WTC11 (cell line): ENCODE measurements around the gene SRSF10. TPM values are rescaled to one million over a fixed set of nuclear protein-coding genes. Genes with fewer than 3 reads are reported as not detected.

ENCODE experiments used
- CBFB ChIP-seq: sonication (generic); formaldehyde crosslinking; IDR thresholded peaks from 2 replicates; pipeline ENCODE4 v1.8.1; 2022; ENCODE audit warnings: mild to moderate bottlenecking, low read depth, missing genetic modification reagents
- E2F1 ChIP-seq: sonication (generic); formaldehyde crosslinking; IDR thresholded peaks from 2 replicates; pipeline ENCODE4 v1.8.0; 2022; ENCODE audit warnings: mild to moderate bottlenecking, missing genetic modification reagents
- E2F5 ChIP-seq: sonication (generic); formaldehyde crosslinking; IDR thresholded peaks from 2 replicates; pipeline ENCODE4 v1.8.1; 2022; ENCODE audit warnings: mild to moderate bottlenecking, moderate library complexity, missing genetic modification reagents
- ERG ChIP-seq: fragments of 250-450 bp; sonication (Bioruptor Pico); IDR thresholded peaks from 2 replicates; pipeline ENCODE4 v1.8.0; 2021; ENCODE audit warnings: mild to moderate bottlenecking
- FOXP4 ChIP-seq: sonication (generic); formaldehyde crosslinking; IDR thresholded peaks from 2 replicates; pipeline ENCODE4 v1.8.0; 2022; ENCODE audit warnings: mild to moderate bottlenecking, missing genetic modification reagents
- IRF1 ChIP-seq: sonication (generic); formaldehyde crosslinking; IDR thresholded peaks from 2 replicates; pipeline ENCODE4 v1.8.0; 2023; ENCODE audit warnings: missing genetic modification reagents
- MXD4 ChIP-seq: fragments of 250-450 bp; sonication (Bioruptor Pico); IDR thresholded peaks from 2 replicates; pipeline ENCODE4 v1.8.0; 2021; ENCODE audit warnings: mild to moderate bottlenecking, moderate library complexity, borderline replicate concordance
- NFYB ChIP-seq: sonication (generic); formaldehyde crosslinking; conservative IDR thresholded peaks from 2 replicates; pipeline ENCODE4 v1.8.0; 2022; ENCODE audit warnings: low read depth, missing genetic modification reagents
- PRRX2 ChIP-seq: fragments of 250-450 bp; sonication (Bioruptor Pico); IDR thresholded peaks from 2 replicates; pipeline ENCODE4 v1.8.0; 2021; ENCODE audit warnings: mild to moderate bottlenecking
- TCF7 ChIP-seq: sonication (generic); formaldehyde crosslinking; IDR thresholded peaks from 2 replicates; pipeline ENCODE4 v1.8.0; 2022; ENCODE audit warnings: mild to moderate bottlenecking, low read depth, missing genetic modification reagents, moderate library complexity
- TEAD1 ChIP-seq: sonication (generic); formaldehyde crosslinking; IDR thresholded peaks from 2 replicates; pipeline ENCODE4 v1.8.0; 2022; ENCODE audit warnings: mild to moderate bottlenecking, missing genetic modification reagents
- USF2 ChIP-seq: sonication (generic); formaldehyde crosslinking; IDR thresholded peaks from 2 replicates; pipeline ENCODE4 v1.8.1; 2023; ENCODE audit warnings: mild to moderate bottlenecking, missing genetic modification reagents, moderate library complexity
- ZNF425 ChIP-seq: fragments of 250-450 bp; sonication (Bioruptor Pico); conservative IDR thresholded peaks from 2 replicates; pipeline ENCODE4 v1.9.0; 2021; ENCODE audit warnings: mild to moderate bottlenecking
- ZNF512 ChIP-seq: sonication (generic); formaldehyde crosslinking; IDR thresholded peaks from 2 replicates; pipeline ENCODE4 v1.8.1; 2022; ENCODE audit warnings: missing genetic modification reagents, borderline replicate concordance
- total RNA-seq: library from RNA; stranded (reverse); gene quantifications from 3 replicates; pipeline ENCODE4 v1.2.3, GENCODE V29; 2021

The SRSF10 gene
- total RNA-seq, 1 experiment from 2014 or later = 163 TPM

- TF ChIP-seq ZNF512 (CRISPR knock-in tag) (no peak), ERG (CRISPR knock-in tag) (no peak), PRRX2 (CRISPR knock-in tag) (no peak), E2F5 (CRISPR knock-in tag) (peak; percentile 97), FOXP4 (CRISPR knock-in tag) (peak; percentile 53), NFYB (CRISPR knock-in tag) (no peak), CBFB (CRISPR knock-in tag) (no peak), IRF1 (peak; percentile 85), ZNF425 (CRISPR knock-in tag) (no peak), MXD4 (CRISPR knock-in tag) (no peak), USF2 (CRISPR knock-in tag) (no peak; the same call in 1 of the 2 replicates), TCF7 (CRISPR knock-in tag) (peak; percentile 73; the same call in 1 of the 2 replicates), E2F1 (CRISPR knock-in tag) (no peak), TEAD1 (no peak)
These were observed at the start of gene SRSF10 (continued) for GRCh38 chr1:23979881-23980727.
